Measurements from ENCODE around the gene GRIK5.

GRIK5 gene

DNA sequence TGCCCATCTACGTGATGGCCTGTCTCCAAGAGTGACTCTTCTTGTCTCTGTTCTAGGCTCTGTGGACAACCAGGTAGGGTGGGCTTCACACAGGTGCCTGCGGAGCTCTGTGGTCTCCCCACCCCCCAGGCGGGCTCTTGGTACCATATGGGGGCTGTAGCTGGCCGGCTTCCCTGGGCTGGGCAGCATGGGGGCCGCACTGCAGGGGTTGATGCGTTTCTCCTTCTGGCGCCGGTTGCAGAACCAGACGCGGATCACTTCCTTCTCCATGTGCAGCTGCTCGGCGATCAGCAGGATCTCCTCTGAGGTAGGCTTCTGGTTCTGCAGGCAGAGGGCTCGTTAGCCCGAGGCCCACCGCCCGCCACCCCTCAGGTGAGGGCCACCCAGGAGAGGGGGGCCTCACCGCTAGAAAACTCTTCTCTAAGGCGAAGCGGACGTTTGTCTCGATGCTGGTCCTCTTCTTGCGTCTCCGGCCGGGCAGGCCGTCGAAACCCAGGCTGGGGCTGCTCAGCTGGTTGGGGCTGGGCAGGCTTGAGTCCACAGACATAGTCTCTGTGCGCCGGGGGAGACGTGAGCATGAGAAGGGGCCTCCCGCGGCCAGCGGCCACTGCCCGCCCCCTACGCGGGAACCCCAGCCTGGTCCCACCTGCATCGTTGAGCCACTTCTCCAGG, 25.3 kb upstream of the GRIK5 start:
- no peak for DNase-seq

DNA sequence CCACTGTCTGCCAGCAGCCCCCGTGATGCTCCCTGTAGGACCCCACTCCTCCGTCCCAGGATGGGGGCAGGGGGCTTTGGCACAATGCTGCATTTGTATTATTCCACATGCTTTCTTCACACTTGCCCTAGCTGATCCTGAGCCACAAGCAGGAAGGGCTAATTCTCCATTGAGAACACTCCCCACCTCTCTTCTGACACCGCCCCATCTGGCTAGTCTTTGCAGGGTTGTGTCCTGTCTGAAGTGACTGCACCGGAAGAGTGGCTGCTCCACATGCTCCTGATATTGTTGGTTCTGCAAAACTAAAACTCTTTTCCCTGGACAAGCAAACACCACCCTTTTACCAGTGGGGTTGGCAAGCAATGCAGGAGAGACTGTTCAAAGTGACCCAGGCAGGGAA, 23.9 kb upstream of the GRIK5 start:
- no peak for DNase-seq

DNA sequence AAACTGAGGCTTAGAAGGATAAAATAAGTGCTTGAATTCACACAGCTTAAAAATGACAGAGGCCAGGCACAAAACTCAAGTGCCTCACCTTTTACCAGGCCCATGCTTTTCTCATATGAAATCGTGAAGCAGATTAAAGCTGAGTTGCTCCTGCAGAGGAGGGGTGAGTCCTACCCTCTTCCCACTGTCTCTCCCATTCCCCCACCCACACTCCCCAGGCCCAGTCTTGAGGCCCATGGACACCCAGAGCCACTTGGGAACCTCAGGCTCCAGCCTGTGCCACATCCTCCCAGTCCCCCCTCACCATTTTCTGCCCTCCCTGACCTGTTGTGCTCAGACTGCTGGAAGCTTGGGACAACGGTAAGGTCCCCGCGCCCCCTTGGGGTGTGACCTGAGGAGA, 23.5 kb upstream of the GRIK5 start:
- DNase-seq, result no peak

DNA sequence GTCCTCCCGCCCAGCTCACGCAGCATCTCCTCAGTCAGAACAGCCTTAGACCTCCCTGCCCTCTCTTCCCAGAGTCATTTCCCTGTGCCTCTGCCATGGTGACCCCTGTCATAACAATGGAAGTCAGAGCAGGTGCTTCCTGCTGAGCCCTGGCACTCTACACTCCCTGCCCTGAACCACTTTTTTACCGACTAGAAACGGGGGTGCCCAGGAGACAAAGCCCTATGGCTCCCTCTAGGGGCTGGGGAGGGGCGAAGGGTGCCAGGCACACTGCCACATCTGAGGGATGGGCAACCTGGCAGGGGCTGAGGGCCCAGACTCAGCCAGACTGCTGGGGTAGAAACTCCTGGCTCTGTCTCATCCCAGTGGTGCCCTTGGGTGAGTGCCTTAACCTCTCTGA, 22.3 kb upstream of the GRIK5 start:
- DNase-seq, result peak; percentile 16

DNA sequence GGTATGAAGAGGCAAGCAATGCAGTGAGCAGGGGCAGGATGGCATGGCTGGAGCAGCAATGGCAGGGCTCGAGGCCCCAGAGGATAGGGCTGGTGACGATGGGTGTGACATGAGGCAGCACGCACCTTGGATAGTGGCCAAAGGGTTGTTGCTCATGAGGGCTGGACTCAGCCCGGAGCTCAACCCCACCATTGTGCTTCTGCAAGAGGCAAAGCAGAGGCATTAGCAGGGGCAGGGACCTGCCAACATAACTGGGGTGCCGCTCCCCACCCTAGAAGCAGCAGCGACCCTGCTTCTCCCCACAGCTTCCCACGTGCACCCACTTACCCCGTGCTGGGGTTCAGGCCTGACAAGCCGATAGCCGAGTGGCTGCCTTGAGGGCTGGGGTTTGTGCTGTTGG, 21.7 kb upstream of the GRIK5 start:
- no peak for DNase-seq

DNA sequence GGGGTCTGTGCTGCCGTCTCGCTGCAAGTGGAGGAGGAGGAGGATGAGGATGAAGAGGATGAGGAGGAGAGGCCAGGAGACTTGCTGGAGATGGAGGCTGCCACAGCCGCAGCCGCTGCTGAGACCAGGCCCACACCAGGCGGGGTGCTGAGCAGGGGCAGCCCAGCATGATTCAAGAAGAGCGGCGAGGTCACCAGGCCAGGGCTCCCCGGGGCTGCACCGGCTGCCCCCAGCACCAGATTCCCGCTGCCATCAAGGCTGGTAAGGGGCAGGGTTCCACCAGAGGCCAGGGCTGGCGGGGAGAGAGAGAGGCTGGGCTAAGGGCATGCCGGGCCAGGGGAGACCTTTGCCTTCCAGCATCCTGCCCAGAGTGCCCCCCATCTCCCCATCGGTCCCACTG, 21.3 kb upstream of the GRIK5 start:
- no peak for DNase-seq

DNA sequence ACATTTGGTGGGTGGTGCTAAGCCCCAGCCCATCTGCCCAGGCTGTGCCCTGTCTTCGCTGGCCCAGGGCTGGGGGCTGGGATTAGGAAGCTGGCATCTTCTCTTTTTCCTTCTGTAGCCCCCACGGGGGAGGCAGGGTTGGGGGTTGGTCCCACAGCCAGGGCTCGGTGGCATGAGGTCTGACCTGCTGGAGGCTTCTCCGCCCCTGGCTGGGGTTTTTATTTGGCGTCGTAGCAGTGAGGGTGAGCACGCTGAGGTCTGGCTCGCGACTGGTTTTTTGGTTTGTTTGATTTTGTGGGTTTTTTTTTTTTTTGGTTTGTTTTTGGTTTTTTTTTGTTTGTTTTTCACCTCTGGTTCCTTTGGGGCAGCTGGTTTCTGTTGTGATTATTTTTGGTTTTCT, 20.7 kb upstream of the GRIK5 start:
- no peak for DNase-seq

DNA sequence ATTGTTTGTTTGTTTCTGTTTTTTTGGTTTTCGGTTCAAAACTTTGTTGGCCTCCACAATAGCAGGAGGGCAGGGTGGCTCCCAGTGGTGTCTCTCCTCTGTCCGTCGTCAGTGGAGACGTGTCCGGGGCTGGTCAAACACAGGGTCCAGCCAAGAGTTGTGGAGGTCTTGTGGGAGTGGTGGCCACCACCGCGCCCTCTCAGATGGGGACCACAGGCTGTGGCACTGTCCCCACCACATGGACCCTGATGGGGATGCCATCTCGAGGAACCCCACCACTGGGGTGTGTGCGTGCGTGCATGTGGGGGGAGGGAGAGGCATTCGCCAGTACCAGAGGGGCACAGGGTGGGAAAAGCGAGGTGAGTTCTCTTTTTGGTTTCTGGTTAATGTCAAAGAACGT, 19.8 kb upstream of the GRIK5 start:
- no peak for DNase-seq

DNA sequence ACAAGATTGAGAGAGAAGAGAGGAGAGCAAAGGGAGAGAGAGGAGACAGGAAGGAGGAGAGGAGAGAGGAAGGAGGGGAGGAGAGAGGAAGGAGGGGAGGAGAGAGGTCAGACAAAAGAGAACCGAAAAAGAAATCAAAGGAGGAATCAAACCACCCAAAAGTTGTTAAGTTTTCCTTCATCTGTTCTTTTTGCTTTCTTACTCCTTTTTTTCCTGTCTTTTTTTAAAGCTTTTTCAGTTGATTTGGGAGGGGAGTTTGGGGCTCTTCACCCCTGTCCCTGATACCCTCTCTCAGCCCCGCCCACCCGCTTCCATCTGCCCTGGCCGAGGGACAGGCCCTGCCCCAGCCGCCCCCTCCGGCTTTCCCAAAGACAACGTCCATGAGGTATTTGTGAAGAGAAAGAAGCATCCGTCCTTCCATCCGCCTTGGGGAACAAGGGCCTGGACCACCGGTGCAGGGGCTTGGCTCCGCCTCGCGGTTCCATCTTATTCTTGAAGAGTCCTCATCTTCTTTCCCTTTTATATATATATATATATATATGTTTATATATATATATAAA, 19.3 kb upstream of the GRIK5 start:
- DNase-seq, result no peak

DNA sequence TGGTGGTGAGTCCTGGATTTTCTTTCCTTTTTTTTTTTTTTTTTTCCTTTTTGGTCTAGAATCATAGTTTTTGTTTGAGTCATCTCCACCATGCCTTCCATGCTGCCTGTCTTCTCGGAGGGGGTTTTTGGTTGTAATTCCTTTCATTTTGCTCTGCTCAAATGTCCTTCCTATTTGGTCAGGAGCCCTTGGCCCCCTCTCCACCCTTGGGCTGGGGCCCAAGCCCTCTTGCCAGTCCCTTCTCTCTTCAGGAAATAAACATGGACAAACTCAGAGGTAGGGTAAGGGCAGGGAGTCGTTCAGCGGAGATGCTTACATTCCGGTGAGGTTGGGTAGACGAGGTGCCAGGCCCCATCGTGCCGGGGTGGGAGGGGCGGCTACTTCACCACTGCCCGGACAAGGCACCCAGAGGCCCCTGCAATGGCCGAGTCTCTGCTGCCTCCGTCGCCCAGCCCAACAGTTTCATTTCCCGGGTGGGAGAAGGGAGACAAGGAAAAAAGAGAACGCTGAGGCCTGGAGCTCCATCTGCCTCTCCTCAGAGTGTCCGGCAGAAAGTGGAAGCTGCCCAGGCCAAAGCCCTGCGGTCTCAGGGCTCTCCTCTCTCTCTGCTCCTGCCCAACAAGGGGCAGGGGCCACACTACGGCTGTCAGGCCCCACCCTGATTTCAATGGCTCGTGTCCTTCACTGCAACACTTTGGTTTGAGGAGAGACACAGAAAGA, 18.6 kb upstream of the GRIK5 start:
- no peak for DNase-seq

DNA sequence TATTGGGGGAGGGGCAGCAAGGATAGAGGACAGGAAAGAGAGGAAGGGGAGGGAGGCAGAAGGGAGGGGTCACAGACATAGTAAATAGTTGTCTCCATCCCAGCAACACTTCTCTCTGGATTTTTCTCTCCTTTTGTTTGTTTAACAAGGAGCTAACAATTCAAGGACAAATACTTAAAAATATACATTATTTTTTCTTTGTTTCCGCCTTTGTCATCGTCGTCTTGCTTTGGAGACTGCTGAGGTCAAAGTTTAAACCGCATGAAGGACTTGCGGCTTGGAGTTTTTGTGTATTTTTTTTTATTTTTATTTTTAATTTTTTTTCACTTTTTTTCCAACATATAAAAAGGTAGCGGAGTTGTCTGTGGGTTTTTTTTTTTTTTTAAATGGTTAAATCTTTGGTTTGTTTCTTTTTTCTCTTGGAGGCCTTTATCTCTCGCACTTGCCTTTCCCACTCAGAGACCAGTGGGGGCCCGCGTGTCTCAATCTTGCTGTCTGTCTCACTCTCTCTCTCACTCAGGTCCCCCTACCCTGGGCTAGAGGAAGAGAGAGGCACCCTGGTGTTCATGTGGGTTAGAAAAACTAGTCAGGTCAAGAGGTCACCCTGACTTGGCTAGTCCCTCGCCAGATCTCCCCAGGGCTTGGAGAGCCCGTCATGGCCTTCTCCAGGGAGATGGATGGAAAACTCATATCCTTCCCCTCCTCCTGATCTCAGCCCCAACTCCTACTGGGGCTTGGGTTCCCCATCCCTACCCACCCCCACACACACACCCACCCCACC, 17.0 kb upstream of the GRIK5 start:
- no peak for DNase-seq

DNA sequence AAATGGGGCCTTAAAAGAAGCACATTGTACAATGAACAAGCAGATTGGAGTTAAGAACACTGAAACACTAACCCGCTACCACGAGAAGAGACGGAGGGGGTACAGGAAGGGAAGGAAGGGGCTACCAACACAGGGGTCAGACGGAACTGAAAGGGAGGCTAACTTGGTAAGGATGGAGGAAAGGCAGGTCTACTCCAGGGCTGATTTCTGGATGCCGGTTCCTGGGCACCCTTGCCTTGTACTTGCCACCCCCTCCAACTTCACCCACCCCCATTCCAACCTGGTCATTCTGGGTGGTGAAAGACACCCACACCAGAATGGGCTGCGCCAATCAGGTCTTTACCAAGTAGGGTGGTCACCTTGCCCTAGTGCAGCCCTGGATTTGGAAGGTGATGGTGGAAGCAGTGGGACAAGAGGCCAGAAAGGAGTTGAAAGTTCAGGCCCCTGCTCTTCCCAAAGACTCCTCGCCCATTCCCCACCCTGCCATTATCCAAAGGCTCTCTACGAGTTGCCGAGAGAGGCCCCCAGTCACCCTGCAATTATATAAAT, 16.3 kb upstream of the GRIK5 start:
- no peak for DNase-seq

DNA sequence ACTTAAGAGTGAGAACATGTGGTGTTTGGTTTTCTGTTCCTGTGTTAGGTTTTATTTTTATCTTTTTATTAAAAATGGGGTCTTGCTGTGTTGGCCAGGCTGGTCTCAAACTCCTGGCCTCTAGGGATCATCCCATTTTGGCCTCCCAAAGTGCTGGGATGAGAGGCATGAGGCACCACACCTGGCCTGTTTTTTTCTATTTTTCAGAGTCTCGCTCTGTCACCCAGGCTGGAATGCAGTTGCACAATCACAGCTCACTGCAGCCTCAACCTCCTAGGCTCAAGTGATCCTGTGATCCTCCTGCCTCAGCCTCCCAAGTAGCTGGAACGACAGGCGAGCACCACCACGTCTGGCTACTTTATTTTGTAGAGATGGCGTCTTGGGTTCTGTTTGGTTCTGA, 13.5 kb upstream of the GRIK5 start:
- no peak for DNase-seq

DNA sequence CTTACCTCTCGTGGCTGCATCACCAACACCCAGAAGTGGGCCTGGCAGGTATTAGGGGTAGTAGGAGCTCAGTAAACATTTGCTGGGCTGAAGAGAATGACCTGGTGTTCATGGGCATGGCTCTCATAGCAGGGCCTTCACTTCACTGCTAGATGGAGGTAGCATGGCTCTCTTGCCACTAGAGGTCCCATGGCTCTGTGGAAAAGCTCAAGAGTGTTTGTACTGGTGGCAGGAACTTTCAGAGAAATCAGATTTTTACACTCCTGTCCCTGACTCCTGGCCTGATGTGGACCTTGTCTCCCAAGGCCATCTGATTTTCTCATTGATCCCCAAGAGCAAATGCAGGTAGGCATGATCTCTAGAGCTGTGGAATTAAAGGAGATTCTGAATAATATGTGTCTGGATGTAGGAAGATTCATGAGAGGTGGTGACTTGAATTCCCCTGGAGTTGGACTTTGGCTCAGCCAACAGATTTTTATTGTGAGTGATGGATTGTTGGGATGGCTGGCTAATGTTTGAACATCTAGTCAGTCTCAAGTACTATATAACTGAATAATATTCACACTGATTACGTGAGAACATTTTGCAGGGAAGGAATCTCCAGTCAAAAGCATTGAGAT, 11.7 kb upstream of the GRIK5 start:
- DNase-seq, result no peak

DNA sequence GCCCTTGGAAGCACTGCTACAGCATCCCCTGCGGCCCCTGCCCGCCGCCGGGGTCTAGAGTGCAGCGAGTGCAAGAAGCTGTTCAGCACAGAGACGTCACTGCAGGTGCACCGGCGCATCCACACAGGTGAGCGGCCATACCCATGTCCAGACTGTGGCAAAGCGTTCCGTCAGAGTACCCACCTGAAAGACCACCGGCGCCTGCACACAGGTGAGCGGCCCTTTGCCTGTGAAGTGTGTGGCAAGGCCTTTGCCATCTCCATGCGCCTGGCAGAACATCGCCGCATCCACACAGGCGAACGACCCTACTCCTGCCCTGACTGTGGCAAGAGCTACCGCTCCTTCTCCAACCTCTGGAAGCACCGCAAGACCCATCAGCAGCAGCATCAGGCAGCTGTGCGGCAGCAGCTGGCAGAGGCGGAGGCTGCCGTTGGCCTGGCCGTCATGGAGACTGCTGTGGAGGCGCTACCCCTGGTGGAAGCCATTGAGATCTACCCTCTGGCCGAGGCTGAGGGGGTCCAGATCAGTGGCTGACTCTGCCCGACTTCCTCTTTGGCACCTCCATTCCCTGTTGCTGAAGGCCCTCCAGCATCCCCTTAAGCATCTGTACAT, 10.9 kb upstream of the GRIK5 start:
- no peak for DNase-seq

DNA sequence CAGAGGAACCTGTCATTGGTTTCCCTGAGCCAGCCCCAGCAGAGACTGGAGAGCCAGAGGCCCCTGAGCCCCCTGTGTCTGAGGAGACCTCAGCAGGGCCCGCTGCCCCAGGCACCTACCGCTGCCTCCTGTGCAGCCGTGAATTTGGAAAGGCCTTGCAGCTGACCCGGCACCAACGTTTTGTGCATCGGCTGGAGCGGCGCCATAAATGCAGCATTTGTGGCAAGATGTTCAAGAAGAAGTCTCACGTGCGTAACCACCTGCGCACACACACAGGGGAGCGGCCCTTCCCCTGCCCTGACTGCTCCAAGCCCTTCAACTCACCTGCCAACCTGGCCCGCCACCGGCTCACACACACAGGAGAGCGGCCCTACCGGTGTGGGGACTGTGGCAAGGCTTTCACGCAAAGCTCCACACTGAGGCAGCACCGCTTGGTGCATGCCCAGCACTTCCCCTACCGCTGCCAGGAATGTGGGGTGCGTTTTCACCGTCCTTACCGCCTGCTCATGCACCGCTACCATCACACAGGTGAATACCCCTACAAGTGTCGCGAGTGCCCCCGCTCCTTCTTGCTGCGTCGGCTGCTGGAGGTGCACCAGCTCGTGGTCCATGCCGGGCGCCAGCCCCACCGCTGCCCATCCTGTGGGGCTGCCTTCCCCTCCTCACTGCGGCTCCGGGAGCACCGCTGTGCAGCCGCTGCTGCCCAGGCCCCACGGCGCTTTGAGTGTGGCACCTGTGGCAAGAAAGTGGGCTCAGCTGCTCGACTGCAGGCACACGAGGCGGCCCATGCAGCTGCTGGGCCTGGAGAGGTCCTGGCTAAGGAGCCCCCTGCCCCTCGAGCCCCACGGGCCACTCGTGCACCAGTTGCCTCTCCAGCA, 10.1 kb upstream of the GRIK5 start:
- DNase-seq, result no peak

DNA sequence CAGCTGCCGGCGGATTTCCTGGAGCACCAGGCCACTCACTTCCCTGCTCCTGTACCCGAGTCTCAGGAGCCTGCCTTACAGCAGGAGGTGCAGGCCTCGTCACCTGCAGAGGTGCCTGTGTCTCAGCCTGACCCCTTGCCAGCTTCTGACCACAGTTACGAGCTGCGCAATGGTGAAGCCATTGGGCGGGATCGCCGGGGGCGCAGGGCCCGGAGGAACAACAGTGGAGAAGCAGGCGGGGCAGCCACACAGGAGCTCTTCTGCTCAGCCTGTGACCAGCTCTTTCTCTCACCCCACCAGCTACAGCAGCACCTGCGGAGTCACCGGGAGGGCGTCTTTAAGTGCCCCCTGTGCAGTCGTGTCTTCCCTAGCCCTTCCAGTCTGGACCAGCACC, 9.3 kb upstream of the GRIK5 start:
- DNase-seq, result no peak

DNA sequence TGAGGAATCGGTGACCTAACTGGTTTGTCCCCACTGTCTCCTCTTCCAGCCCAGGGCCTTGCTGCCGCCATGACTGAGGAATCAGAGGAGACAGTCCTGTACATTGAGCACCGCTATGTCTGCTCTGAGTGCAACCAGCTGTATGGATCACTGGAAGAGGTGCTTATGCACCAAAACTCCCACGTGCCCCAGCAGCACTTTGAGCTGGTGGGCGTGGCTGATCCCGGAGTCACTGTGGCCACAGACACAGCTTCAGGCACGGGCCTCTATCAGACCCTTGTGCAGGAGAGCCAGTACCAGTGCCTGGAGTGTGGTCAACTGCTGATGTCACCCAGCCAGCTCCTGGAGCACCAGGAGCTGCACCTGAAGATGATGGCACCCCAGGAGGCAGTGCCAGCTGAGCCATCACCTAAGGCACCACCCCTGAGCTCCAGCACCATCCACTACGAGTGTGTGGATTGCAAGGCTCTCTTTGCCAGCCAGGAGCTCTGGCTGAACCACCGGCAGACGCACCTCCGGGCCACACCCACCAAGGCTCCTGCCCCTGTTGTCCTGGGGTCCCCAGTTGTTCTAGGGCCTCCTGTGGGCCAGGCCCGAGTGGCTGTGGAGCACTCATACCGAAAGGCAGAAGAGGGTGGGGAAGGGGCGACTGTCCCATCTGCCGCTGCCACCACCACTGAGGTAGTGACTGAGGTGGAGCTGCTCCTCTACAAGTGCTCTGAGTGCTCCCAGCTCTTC, 8.7 kb upstream of the GRIK5 start:
- DNase-seq, result no peak

DNA sequence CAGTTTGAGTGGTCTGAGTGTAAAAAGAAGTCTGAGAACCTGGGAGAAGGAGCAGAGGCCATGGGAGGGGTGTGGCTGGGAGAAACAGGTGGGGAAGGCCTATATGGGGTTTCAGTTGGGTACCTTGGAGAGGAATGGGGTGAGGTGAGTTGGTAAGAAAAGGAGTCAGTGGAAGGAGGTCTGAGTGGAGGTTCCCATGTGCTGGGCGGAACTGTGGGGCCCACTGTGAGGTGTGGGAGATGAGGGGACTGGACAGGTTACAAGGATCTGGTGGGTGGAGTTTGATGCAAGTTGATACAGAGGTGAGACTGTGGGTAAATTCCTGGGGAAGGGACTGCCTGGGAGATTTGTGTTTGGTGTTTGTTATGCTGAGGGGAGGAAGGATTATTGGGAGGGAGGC, 8.1 kb upstream of the GRIK5 start:
- DNase-seq, result no peak

DNA sequence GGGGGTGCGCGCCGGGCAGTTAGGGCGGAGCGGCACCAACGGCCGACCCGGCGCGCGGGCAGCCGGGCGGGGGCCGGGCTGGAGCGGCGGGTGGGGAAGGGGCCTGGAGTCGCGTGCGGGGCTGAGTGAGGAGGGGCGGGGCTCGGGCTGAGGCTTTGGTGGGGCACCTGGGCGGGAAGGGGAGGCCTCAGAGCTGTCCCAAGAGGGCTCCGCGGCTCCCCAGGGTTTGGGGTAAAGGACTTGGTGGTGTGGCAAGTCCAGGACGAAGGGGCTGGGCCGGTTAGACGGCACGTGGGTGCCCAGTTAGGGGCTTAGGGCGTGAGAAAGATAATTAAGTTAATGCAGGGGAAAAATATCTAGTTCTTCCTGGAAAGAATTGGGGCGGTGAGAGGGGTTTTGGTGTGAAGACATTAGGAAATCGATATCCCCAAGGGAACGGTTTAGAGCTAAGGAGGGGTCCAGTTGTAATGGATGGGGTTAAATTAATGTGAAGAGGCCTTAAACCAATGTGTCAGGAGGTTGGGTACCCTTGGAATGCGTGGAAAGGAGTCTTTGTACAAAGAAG, 6.5 kb upstream of the GRIK5 start:
- no peak for DNase-seq

Data from activated effector memory CD4-positive, alpha-beta T cell treated with Interleukin-2 at 50 U/mL for 16 hours (primary cell).